Hematopoietic multipotent progenitor cell (in vitro differentiated cells): ENCODE measurements around the gene PTPRCAP. TPM values are rescaled to one million over a fixed set of nuclear protein-coding genes. Genes with fewer than 3 reads are reported as not detected.
A peak's percentile ranks its signal among the peaks of the same experiment; 100 is the strongest.
"Not testable (repeated sequence)": the region's sequence is repeated elsewhere in the genome, so short reads cannot be mapped to it uniquely, and the experiment has no call there.

Experiments
- DNase-seq, 3 donors: peaks; one replicate each; pipeline ENCODE4 v3.0.0-alpha.2; 2011 to 2015; ENCODE audit warnings: low read depth in 2 of 3, low spot score in 2 of 3
- total RNA-seq: library from RNA; depleted of rRNA; stranded (reverse); fragments of >200 nt; gene quantifications from one replicate; pipeline ENCODE4 v1.2.3, GENCODE V29; 2012

The PTPRCAP gene
- total RNA-seq, 1 donor: 230 TPM

GRCh38 chr11:67428052-67429001 lies 9.2 kb downstream of the PTPRCAP start, which contains the start of gene RPS6KB2:
TSS of gene RPS6KB2 (plus strand) at chr11:67428494. CDS start at chr11:67428546, 52 bp downstream.
- peak; percentile 96 to 98 (median 98) for DNase-seq

DNA sequence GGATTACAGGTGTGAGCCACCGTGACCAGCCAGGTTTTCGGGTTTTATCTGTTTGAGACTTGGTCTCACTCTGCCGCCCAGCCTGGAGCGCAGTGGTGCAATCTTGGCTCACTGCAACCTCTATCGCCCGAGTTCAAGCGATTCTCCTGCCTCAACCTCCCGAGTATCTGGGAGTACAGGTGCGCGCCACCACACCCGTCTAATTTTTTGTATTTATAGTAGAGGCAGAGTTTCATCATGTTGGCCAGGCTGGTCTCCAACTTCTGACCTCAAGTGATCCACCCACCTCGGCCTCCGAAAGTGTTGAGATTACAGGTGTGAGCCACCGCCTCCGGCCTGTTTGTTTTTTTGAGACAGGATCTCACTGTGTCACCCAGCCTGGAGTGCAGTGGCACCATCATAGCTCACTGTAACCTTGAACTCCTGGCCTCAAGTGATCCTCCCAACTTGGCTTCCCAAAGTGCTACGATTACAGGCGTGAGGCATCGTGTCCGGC lies 10.1 kb downstream of the PTPRCAP start:
- DNase-seq: not testable (repeated sequence)

GRCh38 chr11:67423891-67424613 lies 13.4 kb downstream of the PTPRCAP start:
- no peak for DNase-seq

DNA sequence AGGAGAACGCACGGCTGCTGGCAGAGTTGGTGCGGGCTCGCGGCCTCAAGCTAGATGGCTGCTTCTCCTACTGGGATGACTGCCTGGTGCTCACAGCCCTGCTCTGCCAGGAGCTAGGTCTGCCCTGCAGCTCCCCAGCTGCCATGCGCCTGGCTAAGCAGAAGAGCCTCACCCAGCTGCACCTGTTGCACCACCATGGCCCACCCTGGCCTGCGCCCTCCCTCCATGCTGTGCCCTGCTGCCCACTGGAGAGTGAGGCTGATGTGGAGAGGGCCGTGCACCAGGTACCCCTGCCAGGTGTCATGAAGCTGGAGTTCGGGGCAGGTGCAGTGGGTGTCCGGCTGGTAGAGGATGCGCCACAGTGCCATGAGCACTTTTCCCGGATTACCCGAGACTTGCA lies 14.0 kb downstream of the PTPRCAP start:
- DNase-seq: no peak

DNA sequence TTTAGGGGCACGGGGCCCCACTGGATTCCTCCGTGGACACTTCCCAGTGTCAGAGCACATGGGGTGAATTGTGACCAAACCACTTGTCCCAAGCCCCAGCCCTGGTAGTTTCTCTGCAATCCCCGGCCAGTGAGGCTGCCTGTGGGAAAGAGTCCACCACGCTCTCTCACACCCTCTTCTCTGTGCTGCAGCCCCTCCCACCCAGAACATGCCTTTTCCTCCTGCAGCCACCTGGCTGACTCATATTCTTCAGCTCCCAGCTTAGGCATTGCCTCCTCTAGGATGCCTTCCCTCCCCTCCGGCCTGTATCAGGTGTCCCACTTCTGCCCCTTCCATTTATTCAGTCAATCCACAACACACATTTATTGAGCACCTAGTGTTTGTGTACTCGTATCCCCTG lies 14.6 kb downstream of the PTPRCAP start:
- DNase-seq: no peak

DNA sequence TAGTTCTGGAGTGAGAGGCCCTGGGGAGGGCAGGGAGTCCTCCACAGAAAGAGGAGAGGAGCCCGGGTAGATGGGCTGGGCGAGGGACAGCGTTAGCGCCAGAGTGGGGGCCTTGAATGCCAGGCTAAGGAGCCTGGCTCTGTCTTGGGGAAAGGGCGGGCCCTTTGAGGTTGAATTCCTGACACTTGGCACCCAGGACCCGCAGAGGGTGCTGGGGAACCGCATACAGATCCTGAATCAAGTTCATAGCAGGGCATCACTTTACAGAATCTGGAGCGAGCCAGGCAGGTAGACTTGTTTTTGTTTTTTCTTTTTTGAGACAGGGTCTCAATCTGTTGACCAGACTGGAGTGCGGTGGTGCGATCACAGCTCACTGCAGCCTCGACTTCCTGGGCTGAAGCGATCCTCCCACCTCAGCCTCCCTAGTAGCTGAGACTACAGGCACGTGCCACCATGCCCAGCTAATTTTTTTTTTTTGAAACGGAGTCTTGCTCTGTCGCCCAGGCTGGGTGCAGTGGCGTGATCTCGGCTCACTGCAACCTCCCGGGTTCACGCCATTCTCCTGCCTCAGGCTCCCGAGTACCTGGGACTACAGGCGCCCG lies 16.0 kb downstream of the PTPRCAP start:
- DNase-seq: no peak

DNA sequence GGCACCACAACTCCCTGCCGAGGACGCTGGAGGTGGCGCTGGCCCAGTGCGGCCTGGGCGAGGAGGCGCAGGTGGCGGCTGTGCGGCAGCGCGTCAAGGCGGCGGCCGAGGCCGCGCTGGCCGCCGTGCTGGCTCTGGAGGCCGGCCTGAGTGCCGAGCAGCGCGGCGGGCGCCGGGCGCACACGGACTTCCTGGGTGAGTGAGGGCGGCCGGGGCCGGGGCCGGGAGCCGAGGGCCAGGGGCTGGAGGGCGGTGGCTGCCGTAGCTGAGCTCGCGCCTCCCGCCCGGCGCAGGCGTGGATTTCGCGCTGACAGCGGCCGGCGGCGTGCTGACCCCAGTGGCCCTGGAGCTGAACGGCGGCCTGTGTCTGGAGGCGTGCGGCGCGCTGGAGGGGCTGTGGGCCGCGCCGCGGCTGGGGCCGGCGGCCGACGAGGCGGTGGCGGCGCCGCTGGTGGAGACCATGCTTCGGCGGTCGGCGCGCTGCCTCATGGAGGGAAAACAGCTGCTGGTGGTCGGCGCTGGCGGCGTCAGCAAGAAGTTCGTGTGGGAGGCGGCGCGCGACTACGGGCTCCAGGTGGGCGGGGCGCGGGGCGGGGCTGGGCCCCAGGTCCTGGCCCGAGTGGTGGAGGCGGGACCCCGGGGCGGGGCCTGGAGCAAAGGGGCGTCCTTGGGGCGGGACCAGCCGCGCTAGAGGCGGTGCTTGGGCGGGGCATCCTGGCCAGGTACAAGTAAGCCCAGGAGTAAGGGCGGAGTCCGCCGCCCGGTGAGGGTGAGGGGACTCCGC lies 16.6 kb downstream of the PTPRCAP start:
- DNase-seq: peak; percentile 95 to 96 (median 95)

- no peak for DNase-seq
These were observed 17.3 kb downstream of the PTPRCAP start for GRCh38 chr11:67420147-67420645.

- DNase-seq: no peak
These were observed 18.0 kb downstream of the PTPRCAP start for GRCh38 chr11:67419325-67420049.

DNA sequence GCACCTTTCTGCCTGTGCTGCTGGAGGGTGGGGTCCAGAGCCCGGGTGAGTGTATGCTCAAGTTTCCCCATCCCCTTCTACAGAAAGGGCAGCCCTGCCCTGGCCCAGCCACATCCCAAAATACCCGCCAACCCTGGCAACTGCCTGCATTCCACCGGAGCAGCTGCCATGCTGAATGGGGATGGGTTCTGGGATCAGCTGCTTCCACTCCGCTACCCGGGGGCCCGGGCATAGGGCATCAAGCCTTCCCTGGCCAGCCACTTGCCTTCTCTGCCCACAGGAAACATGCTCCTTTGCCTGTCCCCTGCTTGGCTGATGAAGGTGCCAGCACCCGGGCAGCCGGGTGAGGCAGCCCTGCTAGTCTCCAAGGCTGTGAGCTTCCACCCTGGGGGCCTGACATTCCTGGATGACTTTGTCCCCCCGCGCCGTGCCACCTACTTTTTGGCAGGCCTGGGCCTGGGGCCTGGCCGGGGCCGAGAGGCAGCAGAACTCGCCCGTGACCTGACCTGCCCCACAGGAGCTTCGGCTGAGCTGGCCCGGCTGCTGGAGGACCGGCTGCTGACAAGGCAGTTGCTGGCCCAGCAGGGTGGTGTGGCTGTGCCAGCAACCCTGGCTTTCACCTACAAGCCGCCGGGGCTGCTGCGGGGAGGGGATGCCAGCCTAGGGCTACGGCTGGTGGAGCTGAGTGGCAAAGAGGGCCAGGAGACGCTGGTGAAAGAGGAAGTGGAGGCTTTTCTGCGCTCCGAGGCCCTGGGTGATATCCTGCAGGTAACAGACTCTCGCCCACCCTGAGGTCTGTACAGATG lies 18.8 kb downstream of the PTPRCAP start:
- peak in 2 of 3 donors; percentile 70 to 86 for DNase-seq

GRCh38 chr11:67417425-67417824 lies 20.1 kb downstream of the PTPRCAP start:
- DNase-seq: no peak

- DNase-seq: peak in 2 of 3 donors; percentile 58 to 67
These were observed 20.8 kb downstream of the PTPRCAP start for GRCh38 chr11:67416416-67417335.

- no peak for DNase-seq
These were observed 21.8 kb downstream of the PTPRCAP start, which contains the start of gene CARNS1 for GRCh38 chr11:67415501-67416304. TSS of gene CARNS1 (plus strand) at chr11:67415678. CDS start at chr11:67416200, 522 bp downstream.

- no peak for DNase-seq
These were observed 24.1 kb downstream of the PTPRCAP start for GRCh38 chr11:67413266-67413849.

- no peak for DNase-seq
These were observed 24.8 kb downstream of the PTPRCAP start for GRCh38 chr11:67412495-67413179.

DNA sequence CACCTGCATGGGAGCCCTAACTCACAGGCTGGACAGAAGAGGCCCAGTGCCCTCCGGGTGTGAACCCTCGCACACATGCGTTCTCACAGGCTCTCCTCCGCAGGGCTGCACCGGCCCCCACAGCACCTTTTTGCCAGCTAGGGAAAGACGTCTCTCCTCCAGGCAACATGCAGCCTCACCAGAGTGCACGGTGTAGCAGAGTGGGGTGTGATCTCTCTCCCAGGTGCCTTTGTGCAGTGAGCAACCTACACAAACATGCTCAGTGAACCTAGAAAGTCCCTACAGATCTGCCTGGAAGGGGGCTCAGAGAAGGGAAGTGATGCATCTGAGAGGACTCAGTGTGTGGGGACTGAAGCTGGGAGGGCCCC lies 25.7 kb downstream of the PTPRCAP start:
- no peak for DNase-seq
